ENCODE data around the gene PRR12. TPM values are rescaled to one million over a fixed set of nuclear protein-coding genes. Genes with fewer than 3 reads are reported as not detected.

Gene PRR12
- polyA plus RNA-seq, 4 donors = 2.4 to 18.4 (median 8.0) TPM

DNA sequence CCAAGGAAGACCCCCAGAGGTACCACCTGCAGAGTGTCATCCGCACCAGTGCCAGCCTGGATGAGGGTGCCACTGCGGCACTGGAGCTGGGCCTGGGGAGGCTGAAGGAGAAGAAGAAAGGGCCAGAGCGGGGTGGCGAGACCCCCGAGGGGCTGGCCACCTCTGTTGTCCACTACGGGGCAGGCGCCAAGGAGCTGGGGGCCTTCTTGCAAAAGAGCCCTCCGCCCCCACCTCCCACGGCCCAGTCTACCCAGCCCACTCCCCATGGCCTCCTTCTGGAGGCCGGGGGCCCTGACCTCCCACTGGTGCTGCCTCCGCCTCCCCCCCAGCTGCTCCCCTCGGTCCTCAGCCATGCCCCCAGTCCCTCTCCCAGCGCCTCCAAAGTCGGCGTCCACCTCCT, 5.4 kb downstream of the PRR12 start:
- Histone ChIP-seq H3K4me3 (ENCODE audit: low read depth in 1 of 3, low read length in 3 of 3) (no peak overlapping the region), H3K27ac (ENCODE audit: low read depth in 1 of 3, low read length in 2 of 3) (no peak overlapping the region), H3K4me1 (ENCODE audit: control insufficient read depth in 3 of 3, insufficient read depth in 2 of 3, low read depth in 1 of 3, low read length in 2 of 3) (peaks cover 0 to 17% (median 8%) of the 10 kb centered on the region in 3 donors), H3K36me3 (ENCODE audit: control insufficient read depth in 3 of 3, insufficient read depth in 2 of 3, low read depth in 1 of 3, low read length in 3 of 3) (peaks cover 5 to 72% (median 23%) of the 10 kb centered on the region in 3 donors), H3K27me3 (ENCODE audit: control insufficient read depth in 3 of 3, insufficient read depth in 3 of 3, low read length in 3 of 3) (no peaks in the 10 kb centered on the region), H3K9me3 (ENCODE audit: control insufficient read depth in 2 of 2, insufficient read depth in 1 of 2, low read depth in 1 of 2, low read length in 1 of 2) (no peaks in the 10 kb centered on the region)
- 90 to 96% (median 94%) methylated on average over 8 to 15 of the region's 15 CpGs for WGBS, 3 donors
- FAIRE-seq = no peak
- DNase-seq = no peak

DNA sequence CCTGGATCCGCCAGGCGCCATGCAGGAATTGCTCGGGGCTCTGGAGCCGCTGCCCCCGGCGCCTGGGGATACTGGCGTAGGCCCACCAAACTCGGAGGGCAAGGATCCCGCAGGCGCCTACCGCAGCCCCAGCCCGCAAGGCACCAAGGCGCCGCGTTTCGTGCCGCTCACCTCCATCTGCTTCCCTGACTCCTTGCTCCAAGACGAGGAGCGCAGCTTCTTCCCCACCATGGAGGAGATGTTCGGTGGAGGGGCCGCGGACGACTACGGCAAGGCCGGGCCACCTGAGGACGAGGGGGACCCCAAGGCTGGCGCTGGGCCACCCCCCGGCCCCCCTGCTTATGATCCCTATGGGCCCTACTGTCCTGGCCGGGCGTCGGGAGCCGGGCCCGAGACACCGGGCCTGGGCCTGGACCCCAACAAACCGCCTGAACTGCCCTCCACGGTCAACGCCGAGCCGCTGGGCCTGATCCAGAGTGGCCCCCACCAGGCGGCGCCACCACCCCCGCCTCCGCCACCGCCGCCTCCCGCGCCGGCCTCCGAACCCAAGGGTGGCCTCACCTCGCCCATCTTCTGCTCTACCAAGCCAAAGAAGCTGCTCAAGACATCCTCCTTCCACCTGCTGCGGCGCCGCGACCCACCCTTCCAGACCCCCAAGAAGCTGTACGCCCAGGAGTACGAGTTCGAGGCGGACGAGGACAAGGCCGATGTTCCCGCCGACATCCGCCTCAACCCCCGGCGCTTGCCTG, 6.1 kb downstream of the PRR12 start:
- peaks cover 0 to 17% (median 8%) of the 10 kb centered on the region in 3 donors for H3K4me1 ChIP-seq (ENCODE audit: control insufficient read depth in 3 of 3, insufficient read depth in 2 of 3, low read depth in 1 of 3, low read length in 2 of 3)
- peaks cover 8 to 78% (median 30%) of the 10 kb centered on the region in 3 donors for H3K36me3 ChIP-seq (ENCODE audit: control insufficient read depth in 3 of 3, insufficient read depth in 2 of 3, low read depth in 1 of 3, low read length in 3 of 3)
- no peaks in the 10 kb centered on the region for H3K27me3 ChIP-seq (ENCODE audit: control insufficient read depth in 3 of 3, insufficient read depth in 3 of 3, low read length in 3 of 3)
- no peak overlapping the region for H3K27ac ChIP-seq (ENCODE audit: low read depth in 1 of 3, low read length in 2 of 3)
- WGBS, 3 donors = 96 to 98% (median 97%) methylated on average over 47 to 65 of the region's 65 CpGs
- no peak for DNase-seq
- H3K9me3 ChIP-seq (ENCODE audit: control insufficient read depth in 2 of 2, insufficient read depth in 1 of 2, low read depth in 1 of 2, low read length in 1 of 2) = no peaks in the 10 kb centered on the region
- FAIRE-seq = no peak
- H3K4me3 ChIP-seq (ENCODE audit: low read depth in 1 of 3, low read length in 3 of 3) = no peak overlapping the region

DNA sequence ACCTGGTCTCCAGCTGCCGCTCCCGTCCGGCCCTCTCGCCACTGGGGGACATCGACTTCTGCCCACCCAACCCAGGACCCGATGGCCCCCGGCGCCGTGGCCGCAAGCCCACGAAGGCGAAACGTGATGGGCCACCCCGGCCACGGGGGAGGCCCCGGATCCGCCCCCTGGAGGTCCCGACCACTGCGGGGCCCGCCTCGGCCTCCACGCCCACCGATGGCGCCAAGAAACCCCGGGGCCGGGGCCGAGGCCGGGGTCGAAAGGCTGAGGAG, 6.7 kb downstream of the PRR12 start:
- Histone ChIP-seq H3K27me3 (ENCODE audit: control insufficient read depth in 3 of 3, insufficient read depth in 3 of 3, low read length in 3 of 3) (no peaks in the 10 kb centered on the region), H3K36me3 (ENCODE audit: control insufficient read depth in 3 of 3, insufficient read depth in 2 of 3, low read depth in 1 of 3, low read length in 3 of 3) (peaks cover 8 to 81% (median 33%) of the 10 kb centered on the region in 3 donors), H3K4me1 (ENCODE audit: control insufficient read depth in 3 of 3, insufficient read depth in 2 of 3, low read depth in 1 of 3, low read length in 2 of 3) (peaks cover 0 to 17% (median 5%) of the 10 kb centered on the region in 3 donors), H3K9me3 (ENCODE audit: control insufficient read depth in 2 of 2, insufficient read depth in 1 of 2, low read depth in 1 of 2, low read length in 1 of 2) (no peaks in the 10 kb centered on the region), H3K27ac (ENCODE audit: low read depth in 1 of 3, low read length in 2 of 3) (no peak overlapping the region), H3K4me3 (ENCODE audit: low read depth in 1 of 3, low read length in 3 of 3) (no peak overlapping the region)
- DNase-seq = no peak
- no peak for FAIRE-seq
- 93 to 96% (median 96%) methylated on average over 29 of the region's 29 CpGs for WGBS, 3 donors

DNA sequence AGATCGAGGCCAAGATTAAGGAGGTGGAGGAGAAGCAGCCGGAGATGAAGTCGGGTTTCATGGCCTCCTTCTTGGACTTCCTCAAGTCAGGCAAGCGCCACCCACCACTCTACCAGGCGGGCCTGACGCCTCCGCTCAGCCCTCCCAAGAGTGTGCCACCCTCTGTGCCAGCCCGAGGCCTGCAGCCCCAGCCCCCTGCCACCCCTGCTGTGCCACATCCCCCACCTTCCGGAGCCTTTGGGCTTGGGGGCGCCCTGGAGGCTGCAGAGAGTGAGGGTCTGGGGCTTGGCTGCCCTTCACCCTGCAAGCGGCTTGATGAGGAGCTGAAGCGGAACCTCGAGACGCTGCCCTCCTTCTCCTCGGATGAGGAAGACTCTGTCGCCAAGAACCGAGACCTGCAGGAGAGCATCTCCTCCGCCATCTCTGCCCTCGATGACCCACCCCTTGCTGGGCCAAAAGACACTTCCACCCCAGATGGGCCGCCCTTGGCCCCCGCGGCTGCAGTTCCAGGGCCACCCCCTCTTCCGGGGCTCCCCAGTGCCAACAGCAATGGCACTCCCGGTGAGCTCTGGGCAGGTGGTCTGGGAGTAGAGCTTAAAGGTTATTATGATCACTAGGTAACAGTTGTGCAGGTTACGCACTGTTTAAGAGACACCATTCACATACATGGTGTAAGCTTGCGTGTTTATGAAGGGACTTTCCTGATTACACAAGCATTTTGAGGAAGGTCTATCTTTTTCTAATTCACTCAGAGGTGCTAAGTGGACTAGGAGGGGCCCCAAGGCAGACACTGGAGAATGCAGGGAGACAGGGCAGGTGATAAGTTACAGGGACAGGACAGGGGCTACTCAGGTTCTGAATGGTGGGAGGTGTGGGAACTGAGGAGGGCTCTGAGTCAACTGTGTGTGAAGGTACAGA, 8.7 kb downstream of the PRR12 start:
- FAIRE-seq (no peak), DNase-seq (no peak)
- H3K27me3 ChIP-seq (ENCODE audit: control insufficient read depth in 3 of 3, insufficient read depth in 3 of 3, low read length in 3 of 3) = no peaks in the 10 kb centered on the region
- no peak overlapping the region for H3K27ac ChIP-seq (ENCODE audit: low read depth in 1 of 3, low read length in 2 of 3)
- H3K4me1 ChIP-seq (ENCODE audit: control insufficient read depth in 3 of 3, insufficient read depth in 2 of 3, low read depth in 1 of 3, low read length in 2 of 3) = peaks cover 0 to 3% (median 0%) of the 10 kb centered on the region in 3 donors
- WGBS, 3 donors = 94 to 98% (median 96%) methylated on average over 23 to 26 of the region's 26 CpGs
- H3K4me3 ChIP-seq (ENCODE audit: low read depth in 1 of 3, low read length in 3 of 3) = no peak overlapping the region
- H3K9me3 ChIP-seq (ENCODE audit: control insufficient read depth in 2 of 2, insufficient read depth in 1 of 2, low read depth in 1 of 2, low read length in 1 of 2) = no peaks in the 10 kb centered on the region
- peaks cover 10 to 95% (median 30%) of the 10 kb centered on the region in 3 donors for H3K36me3 ChIP-seq (ENCODE audit: control insufficient read depth in 3 of 3, insufficient read depth in 2 of 3, low read depth in 1 of 3, low read length in 3 of 3)

DNA sequence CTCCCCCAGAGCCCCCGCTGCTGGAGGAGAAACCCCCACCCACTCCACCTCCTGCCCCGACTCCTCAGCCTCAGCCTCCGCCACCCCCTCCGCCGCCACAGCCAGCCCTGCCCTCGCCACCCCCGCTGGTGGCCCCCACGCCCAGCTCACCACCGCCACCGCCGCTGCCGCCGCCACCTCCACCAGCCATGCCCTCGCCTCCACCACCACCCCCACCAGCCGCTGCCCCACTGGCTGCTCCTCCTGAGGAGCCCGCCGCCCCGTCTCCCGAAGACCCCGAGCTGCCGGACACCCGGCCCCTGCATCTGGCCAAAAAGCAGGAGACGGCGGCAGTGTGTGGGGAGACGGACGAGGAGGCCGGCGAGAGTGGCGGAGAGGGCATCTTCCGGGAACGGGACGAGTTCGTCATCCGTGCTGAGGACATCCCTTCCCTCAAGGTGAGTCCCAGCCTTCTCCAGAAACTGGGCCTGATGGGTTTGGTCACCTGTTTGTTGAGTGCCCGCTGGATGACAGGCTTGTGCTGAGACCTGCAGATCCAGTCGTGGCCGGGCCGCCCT, 10.6 kb downstream of the PRR12 start:
- H3K27ac ChIP-seq (ENCODE audit: low read depth in 1 of 3, low read length in 2 of 3) = no peak overlapping the region
- no peaks in the 10 kb centered on the region for H3K9me3 ChIP-seq (ENCODE audit: control insufficient read depth in 2 of 2, insufficient read depth in 1 of 2, low read depth in 1 of 2, low read length in 1 of 2)
- H3K27me3 ChIP-seq (ENCODE audit: control insufficient read depth in 3 of 3, insufficient read depth in 3 of 3, low read length in 3 of 3) = no peaks in the 10 kb centered on the region
- FAIRE-seq (no peak), DNase-seq (no peak)
- no peak overlapping the region for H3K4me3 ChIP-seq (ENCODE audit: low read depth in 1 of 3, low read length in 3 of 3)
- no peaks in the 10 kb centered on the region for H3K4me1 ChIP-seq (ENCODE audit: control insufficient read depth in 3 of 3, insufficient read depth in 2 of 3, low read depth in 1 of 3, low read length in 2 of 3)
- WGBS, 3 donors = 96 to 97% (median 96%) methylated on average over 29 to 37 of the region's 38 CpGs
- peaks cover 15 to 94% (median 22%) of the 10 kb centered on the region in 3 donors for H3K36me3 ChIP-seq (ENCODE audit: control insufficient read depth in 3 of 3, insufficient read depth in 2 of 3, low read depth in 1 of 3, low read length in 3 of 3)

DNA sequence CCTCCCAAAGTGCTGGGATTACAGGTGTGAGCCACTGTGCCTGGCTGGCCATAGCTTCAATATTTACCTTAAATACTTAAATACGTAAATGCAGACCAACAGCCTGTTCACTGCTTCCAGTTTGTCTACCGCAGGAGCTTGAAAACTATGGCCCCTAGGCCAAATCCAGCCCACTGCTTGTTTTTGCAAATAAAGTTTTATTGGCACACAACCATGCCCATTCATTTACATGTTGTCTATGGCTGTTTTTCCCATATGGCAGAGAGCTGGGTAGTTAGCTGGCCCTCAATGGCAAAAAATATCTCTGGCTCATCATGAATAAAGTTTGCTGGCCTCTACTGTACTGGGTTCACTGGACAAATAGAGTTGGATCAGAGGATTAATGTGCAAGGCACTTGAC, 11.8 kb downstream of the PRR12 start:
- no peak for DNase-seq
- WGBS, 3 donors = 97 to 100% (median 98%) methylated on average over 2 of the region's 2 CpGs
- no peak for FAIRE-seq
- Histone ChIP-seq H3K4me3 (ENCODE audit: low read depth in 1 of 3, low read length in 3 of 3) (no peak overlapping the region), H3K27me3 (ENCODE audit: control insufficient read depth in 3 of 3, insufficient read depth in 3 of 3, low read length in 3 of 3) (no peaks in the 10 kb centered on the region), H3K27ac (ENCODE audit: low read depth in 1 of 3, low read length in 2 of 3) (no peak overlapping the region), H3K9me3 (ENCODE audit: control insufficient read depth in 2 of 2, insufficient read depth in 1 of 2, low read depth in 1 of 2, low read length in 1 of 2) (no peaks in the 10 kb centered on the region), H3K36me3 (ENCODE audit: control insufficient read depth in 3 of 3, insufficient read depth in 2 of 3, low read depth in 1 of 3, low read length in 3 of 3) (peaks cover 15 to 93% (median 22%) of the 10 kb centered on the region in 3 donors), H3K4me1 (ENCODE audit: control insufficient read depth in 3 of 3, insufficient read depth in 2 of 3, low read depth in 1 of 3, low read length in 2 of 3) (no peaks in the 10 kb centered on the region)

DNA sequence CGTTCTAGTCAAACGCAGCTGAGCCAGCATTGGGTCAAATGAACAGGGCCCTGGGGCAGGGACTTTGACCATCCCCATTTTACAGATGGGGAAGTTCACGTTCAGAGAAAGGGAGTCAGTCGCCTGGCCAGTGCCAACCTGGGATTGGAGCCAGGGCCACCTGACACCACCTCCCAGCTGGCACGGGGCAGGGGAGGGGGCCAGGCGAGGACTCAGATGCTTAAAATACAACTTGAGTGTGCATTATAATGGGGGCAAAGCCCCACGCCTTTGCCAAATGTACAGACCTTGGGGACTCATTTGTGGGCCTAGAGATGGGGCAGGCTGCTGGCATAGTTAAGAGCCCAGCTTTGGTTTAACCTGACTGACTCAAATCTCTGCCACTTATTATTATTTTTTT, 14.6 kb downstream of the PRR12 start:
- no peaks in the 10 kb centered on the region for H3K4me1 ChIP-seq (ENCODE audit: control insufficient read depth in 3 of 3, insufficient read depth in 2 of 3, low read depth in 1 of 3, low read length in 2 of 3)
- WGBS, 3 donors = 77 to 89% (median 83%) methylated on average over 7 of the region's 7 CpGs
- FAIRE-seq (no peak), DNase-seq (no peak)
- no peak overlapping the region for H3K4me3 ChIP-seq (ENCODE audit: low read depth in 1 of 3, low read length in 3 of 3)
- H3K27ac ChIP-seq (ENCODE audit: low read depth in 1 of 3, low read length in 2 of 3) = no peak overlapping the region
- H3K36me3 ChIP-seq (ENCODE audit: control insufficient read depth in 3 of 3, insufficient read depth in 2 of 3, low read depth in 1 of 3, low read length in 3 of 3) = peaks cover 13 to 93% (median 15%) of the 10 kb centered on the region in 3 donors
- H3K27me3 ChIP-seq (ENCODE audit: control insufficient read depth in 3 of 3, insufficient read depth in 3 of 3, low read length in 3 of 3) = no peaks in the 10 kb centered on the region
- no peaks in the 10 kb centered on the region for H3K9me3 ChIP-seq (ENCODE audit: control insufficient read depth in 2 of 2, insufficient read depth in 1 of 2, low read depth in 1 of 2, low read length in 1 of 2)

DNA sequence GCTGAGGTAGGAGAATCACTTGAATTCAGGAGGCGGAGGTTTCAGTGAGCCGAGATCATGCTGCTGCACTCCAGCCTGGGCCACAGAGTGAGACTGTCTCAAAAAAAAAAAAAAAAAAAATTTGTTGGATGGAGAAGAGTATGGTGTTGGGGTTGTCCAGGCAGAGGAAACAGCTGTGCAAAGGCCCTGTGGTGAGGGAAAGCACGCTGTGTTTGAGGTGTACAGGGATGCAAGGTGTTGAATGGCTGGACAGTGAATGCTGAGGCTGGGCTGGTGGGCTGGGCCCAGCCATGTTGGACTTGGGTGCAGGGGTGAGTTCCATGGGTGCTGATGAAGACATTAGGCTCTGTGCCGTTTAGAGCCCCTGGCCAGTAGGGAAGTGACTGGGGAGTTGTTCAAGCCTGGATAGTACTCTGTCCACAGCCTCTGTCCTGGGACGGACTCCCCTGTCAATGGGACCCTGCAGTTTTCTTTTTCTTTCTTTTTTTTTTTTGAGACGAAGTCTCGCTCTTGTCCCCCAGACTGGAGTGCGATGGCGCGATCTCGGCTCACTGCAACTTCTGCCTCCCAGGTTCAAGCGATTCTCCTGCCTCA, 18.6 kb downstream of the PRR12 start:
- WGBS, 3 donors = 94 to 96% (median 96%) methylated on average over 11 to 12 of the region's 12 CpGs
- Histone ChIP-seq H3K36me3 (ENCODE audit: control insufficient read depth in 3 of 3, insufficient read depth in 2 of 3, low read depth in 1 of 3, low read length in 3 of 3) (peaks cover 0 to 88% (median 8%) of the 10 kb centered on the region in 3 donors), H3K27ac (ENCODE audit: low read depth in 1 of 3, low read length in 2 of 3) (no peak overlapping the region), H3K4me3 (ENCODE audit: low read depth in 1 of 3, low read length in 3 of 3) (no peak overlapping the region), H3K4me1 (ENCODE audit: control insufficient read depth in 3 of 3, insufficient read depth in 2 of 3, low read depth in 1 of 3, low read length in 2 of 3) (peaks cover 0 to 4% (median 0%) of the 10 kb centered on the region in 3 donors), H3K9me3 (ENCODE audit: control insufficient read depth in 2 of 2, insufficient read depth in 1 of 2, low read depth in 1 of 2, low read length in 1 of 2) (no peaks in the 10 kb centered on the region), H3K27me3 (ENCODE audit: control insufficient read depth in 3 of 3, insufficient read depth in 3 of 3, low read length in 3 of 3) (no peaks in the 10 kb centered on the region)
- DNase-seq (no peak), FAIRE-seq (no peak)
